ENCODE results near the gene RASSF5. TPM values are rescaled to one million over a fixed set of nuclear protein-coding genes. Genes with fewer than 3 reads are reported as not detected.

The RASSF5 gene
- total RNA-seq, 4 donors from 2014 or later: 0.77 to 5.3 (median 3.2) TPM

- H3K36me3 ChIP-seq: no peaks in the 10 kb centered on the region
- DNase-seq: no peak
- no peak overlapping the region for H3K4me3 ChIP-seq
- TF ChIP-seq POLR2A (IDR thresholded peaks at IDR 0.05): no peak
- no peak for TF ChIP-seq CTCF (IDR thresholded peaks at IDR 0.05)
- peak overlapping the region; percentile 75 for H3K27ac ChIP-seq
- intact Hi-C loops (cut with DNase I; ENCODE audit: low total_unique reads): loop anchor here (10.0 kb wide), 1 partner anchor 93 kb away; no protein-coding TSS in a partner anchor
- H3K4me1 ChIP-seq: no peaks in the 10 kb centered on the region
- H3K27me3 ChIP-seq: no peaks in the 10 kb centered on the region
- H3K9me3 ChIP-seq: no peaks in the 10 kb centered on the region
Measured at GRCh38 chr1:206587904-206588303, 80.6 kb downstream of the RASSF5 start.

- no peaks in the 10 kb centered on the region for H3K36me3 ChIP-seq
- H3K27me3 ChIP-seq: no peaks in the 10 kb centered on the region
- TF ChIP-seq CTCF (IDR thresholded peaks at IDR 0.05) (no peak), POLR2A (IDR thresholded peaks at IDR 0.05) (no peak)
- no peak for DNase-seq
- no peak overlapping the region for H3K4me3 ChIP-seq
- peak overlapping the region; percentile 75 for H3K27ac ChIP-seq
- no peaks in the 10 kb centered on the region for H3K9me3 ChIP-seq
- intact Hi-C loops (cut with DNase I; ENCODE audit: low total_unique reads): loop anchor here (10.0 kb wide), 1 partner anchor 94 kb away; no protein-coding TSS in a partner anchor
- no peaks in the 10 kb centered on the region for H3K4me1 ChIP-seq
Measured at GRCh38 chr1:206588492-206588891, 81.2 kb downstream of the RASSF5 start.

- peak overlapping the region; percentile 75 for H3K27ac ChIP-seq
- no peaks in the 10 kb centered on the region for H3K27me3 ChIP-seq
- no peaks in the 10 kb centered on the region for H3K36me3 ChIP-seq
- no peaks in the 10 kb centered on the region for H3K4me1 ChIP-seq
- intact Hi-C loops (cut with DNase I; ENCODE audit: low total_unique reads): loop anchor here (10.0 kb wide), 1 partner anchor 94 kb away; no protein-coding TSS in a partner anchor
- no peak overlapping the region for H3K4me3 ChIP-seq
- no peak for TF ChIP-seq CTCF (IDR thresholded peaks at IDR 0.05)
- no peak for TF ChIP-seq POLR2A (IDR thresholded peaks at IDR 0.05)
- DNase-seq: peak; percentile 66 to 75
- H3K9me3 ChIP-seq: no peaks in the 10 kb centered on the region
Measured at GRCh38 chr1:206589206-206589605, 81.9 kb downstream of the RASSF5 start.

- no peaks in the 10 kb centered on the region for H3K4me1 ChIP-seq
- H3K4me3 ChIP-seq: no peak overlapping the region
- peak overlapping the region; percentile 75 for H3K27ac ChIP-seq
- intact Hi-C loops (cut with DNase I; ENCODE audit: low total_unique reads): no loop called here
- no peak for TF ChIP-seq CTCF (IDR thresholded peaks at IDR 0.05)
- no peaks in the 10 kb centered on the region for H3K27me3 ChIP-seq
- H3K36me3 ChIP-seq: no peaks in the 10 kb centered on the region
- no peaks in the 10 kb centered on the region for H3K9me3 ChIP-seq
- no peak for DNase-seq
Measured at GRCh38 chr1:206590025-206590758, 82.9 kb downstream of the RASSF5 start.

- no peak for DNase-seq
- Histone ChIP-seq H3K27ac (peak overlapping the region; percentile 75), H3K9me3 (no peaks in the 10 kb centered on the region), H3K4me3 (no peak overlapping the region), H3K27me3 (no peaks in the 10 kb centered on the region), H3K4me1 (no peaks in the 10 kb centered on the region), H3K36me3 (no peaks in the 10 kb centered on the region)
- intact Hi-C loops (cut with DNase I; ENCODE audit: low total_unique reads): no loop called here
- no peak for TF ChIP-seq POLR2A (IDR thresholded peaks at IDR 0.05)
- TF ChIP-seq CTCF (IDR thresholded peaks at IDR 0.05): no peak
Measured at GRCh38 chr1:206591226-206591625, 83.9 kb downstream of the RASSF5 start.

Data from uterus (tissue), 4 donors.